HEK293 (cell line): ENCODE measurements around the gene TMEM123.

Source experiments
- CTCF ChIA-PET: fragments of 350-600 bp; formaldehyde crosslinking; extraction: SDS; loops from one replicate; lab custom pipeline; 2021; ENCODE audit warnings: antibody characterized with exemption; lab: Yijun Ruan, JAX
- POLR2A ChIA-PET: fragments of 300-600 bp; formaldehyde crosslinking; extraction: SDS; loops from one replicate; lab custom pipeline; 2020; ENCODE audit warnings: antibody characterized with exemption, inconsistent platforms; lab: Yijun Ruan, JAX
- H3K27ac ChIP-seq: fragments of 200-500 bp; sonication (Bioruptor generic); 2 replicates; pipeline ENCODE4 v1.5.1; 2014; ENCODE audit warnings: low read depth, low read length, control low read depth, inconsistent platforms; ENCODE audit errors: extremely low read depth
- H3K36me3 ChIP-seq, 2 experiments: fragments of 200-500 bp in 1 of 2; sonication (Bioruptor generic) in 1 of 2; 1 replicate in 1 of 2; 2 replicates in 1 of 2; pipeline ENCODE4 v1.5.1; 2014 to 2017; ENCODE audit warnings: inconsistent platforms in 2 of 2, low read length in 2 of 2; ENCODE audit not compliant: control insufficient read depth in 2 of 2, insufficient read depth in 1 of 2
- H3K4me1 ChIP-seq: fragments of 200-500 bp; sonication (Bioruptor generic); 2 replicates; pipeline ENCODE4 v1.5.1; 2014; ENCODE audit warnings: mild to moderate bottlenecking, low read length, inconsistent platforms; ENCODE audit not compliant: control insufficient read depth, insufficient read depth
- H3K4me3 ChIP-seq: 2 replicates; pipeline ENCODE4 v1.5.1; 2011; ENCODE audit warnings: low read depth, mild to moderate bottlenecking, control low read depth, low read length, moderate library complexity
- H3K9me3 ChIP-seq: fragments of 200-500 bp; sonication (Bioruptor generic); 2 replicates; pipeline ENCODE4 v1.5.1; 2014; ENCODE audit warnings: low read depth, low read length, inconsistent platforms; ENCODE audit not compliant: control insufficient read depth, insufficient read depth
- AEBP2 ChIP-seq: fragments of 450-650 bp; formaldehyde crosslinking; IDR thresholded peaks from 2 replicates; pipeline ENCODE4 v1.5.1; 2016; ENCODE audit warnings: missing biosample characterization, missing genetic modification characterization, borderline replicate concordance
- BCL11B ChIP-seq: fragments of 450-650 bp; formaldehyde crosslinking; IDR thresholded peaks from 2 replicates; pipeline ENCODE4 v1.5.1; 2016; ENCODE audit warnings: low read depth, missing biosample characterization, missing genetic modification characterization
- EGR2 ChIP-seq: fragments of 450-650 bp; formaldehyde crosslinking; IDR thresholded peaks from 2 replicates; pipeline ENCODE4 v1.5.1; 2016; ENCODE audit warnings: low read depth, missing biosample characterization, missing genetic modification characterization
- KLF1 ChIP-seq: fragments of 450-650 bp; formaldehyde crosslinking; IDR thresholded peaks from 2 replicates; pipeline ENCODE4 v1.5.1; 2016; ENCODE audit warnings: missing biosample characterization, missing genetic modification characterization
- PBX3 ChIP-seq: sonication (generic); formaldehyde crosslinking; IDR thresholded peaks from 2 replicates; pipeline ENCODE4 v1.8.1; 2022; ENCODE audit warnings: mild to moderate bottlenecking, moderate library complexity, missing genetic modification reagents
- PRDM6 ChIP-seq: fragments of 450-650 bp; formaldehyde crosslinking; IDR thresholded peaks from 2 replicates; pipeline ENCODE4 v1.5.1; 2017; ENCODE audit warnings: missing biosample characterization, missing genetic modification characterization
- YY1 ChIP-seq: fragments of 450-650 bp; formaldehyde crosslinking; IDR thresholded peaks from 2 replicates; pipeline ENCODE4 v1.5.1; 2018; ENCODE audit warnings: missing biosample characterization, missing genetic modification characterization
- ZBTB44 ChIP-seq: fragments of 450-650 bp; IDR thresholded peaks from 2 replicates; pipeline ENCODE4 v1.5.1; 2018; ENCODE audit warnings: missing biosample characterization, mild to moderate bottlenecking, missing genetic modification characterization
- ZFP41 ChIP-seq: fragments of 450-650 bp; formaldehyde crosslinking; IDR thresholded peaks from 2 replicates; pipeline ENCODE4 v1.5.1; 2016; ENCODE audit warnings: missing biosample characterization, missing genetic modification characterization, borderline replicate concordance
- ZNF10 ChIP-seq: fragments of 450-650 bp; formaldehyde crosslinking; IDR thresholded peaks from 2 replicates; pipeline ENCODE4 v1.5.1; 2017; ENCODE audit warnings: missing biosample characterization, missing genetic modification characterization
- ZNF175 ChIP-seq: fragments of 450-650 bp; formaldehyde crosslinking; IDR thresholded peaks from 2 replicates; pipeline ENCODE4 v1.5.1; 2016; ENCODE audit warnings: missing biosample characterization, missing genetic modification characterization
- ZNF221 ChIP-seq: fragments of 450-650 bp; formaldehyde crosslinking; IDR thresholded peaks from 2 replicates; pipeline ENCODE4 v1.5.1; 2017; ENCODE audit warnings: missing biosample characterization, missing genetic modification characterization, borderline replicate concordance
- ZNF23 ChIP-seq: fragments of 450-650 bp; formaldehyde crosslinking; IDR thresholded peaks from 2 replicates; pipeline ENCODE4 v1.5.1; 2016; ENCODE audit warnings: missing biosample characterization, missing genetic modification characterization, borderline replicate concordance
- ZNF248 ChIP-seq: fragments of 450-650 bp; formaldehyde crosslinking; IDR thresholded peaks from 2 replicates; pipeline ENCODE4 v1.5.1; 2017; ENCODE audit warnings: missing biosample characterization, missing genetic modification characterization
- ZNF302 ChIP-seq: fragments of 450-650 bp; formaldehyde crosslinking; IDR thresholded peaks from 2 replicates; pipeline ENCODE4 v1.5.1; 2016; ENCODE audit warnings: missing biosample characterization, missing genetic modification characterization, low read depth
- ZNF404 ChIP-seq: fragments of 450-650 bp; formaldehyde crosslinking; IDR thresholded peaks from 2 replicates; pipeline ENCODE4 v1.5.1; 2017; ENCODE audit warnings: missing biosample characterization, missing genetic modification characterization
- ZNF514 ChIP-seq: fragments of 450-650 bp; formaldehyde crosslinking; IDR thresholded peaks from 2 replicates; pipeline ENCODE4 v1.5.1; 2016; ENCODE audit warnings: missing biosample characterization, missing genetic modification characterization
- ZNF521 ChIP-seq: fragments of 450-650 bp; formaldehyde crosslinking; IDR thresholded peaks from 2 replicates; pipeline ENCODE4 v1.5.1; 2017; ENCODE audit warnings: missing biosample characterization, mild to moderate bottlenecking, missing genetic modification characterization
- ZNF580 ChIP-seq: fragments of 450-650 bp; formaldehyde crosslinking; IDR thresholded peaks from 2 replicates; pipeline ENCODE4 v1.5.1; 2016; ENCODE audit warnings: missing biosample characterization, missing genetic modification characterization
- ZNF621 ChIP-seq: fragments of 450-650 bp; formaldehyde crosslinking; IDR thresholded peaks from 2 replicates; pipeline ENCODE4 v1.5.1; 2017; ENCODE audit warnings: missing biosample characterization, missing genetic modification characterization
- ZNF624 ChIP-seq: fragments of 450-650 bp; formaldehyde crosslinking; IDR thresholded peaks from 2 replicates; pipeline ENCODE4 v1.5.1; 2017; ENCODE audit warnings: missing biosample characterization, missing genetic modification characterization
- ZNF704 ChIP-seq: fragments of 450-650 bp; formaldehyde crosslinking; IDR thresholded peaks from 2 replicates; pipeline ENCODE4 v1.5.1; 2016; ENCODE audit warnings: missing biosample characterization, missing genetic modification characterization
- ZNF768 ChIP-seq: fragments of 450-650 bp; formaldehyde crosslinking; IDR thresholded peaks from 2 replicates; pipeline ENCODE4 v1.5.1; 2018; ENCODE audit warnings: missing biosample characterization, mild to moderate bottlenecking, missing genetic modification characterization
- ZNF776 ChIP-seq: fragments of 450-650 bp; formaldehyde crosslinking; IDR thresholded peaks from 2 replicates; pipeline ENCODE4 v1.5.0; 2017; ENCODE audit warnings: missing biosample characterization, missing genetic modification characterization, borderline replicate concordance
- ZSCAN18 ChIP-seq: fragments of 450-650 bp; formaldehyde crosslinking; IDR thresholded peaks from 2 replicates; pipeline ENCODE4 v1.5.1; 2016; ENCODE audit warnings: missing biosample characterization, missing genetic modification characterization

The TMEM123 gene

GRCh38 chr11:102456381-102456780 is 3.8 kb upstream of the TMEM123 start:
- no peak for TF ChIP-seq ZNF768 (tag by site-specific recombination)
- no peak for TF ChIP-seq ZNF624 (tag by site-specific recombination)
- no peak for TF ChIP-seq KLF1 (tag by site-specific recombination)
- TF ChIP-seq BCL11B (tag by site-specific recombination) = no peak
- no peak for TF ChIP-seq ZNF10 (tag by site-specific recombination)
- TF ChIP-seq ZNF621 (tag by site-specific recombination) = no peak
- no peak for TF ChIP-seq ZNF580 (tag by site-specific recombination)
- no peak for TF ChIP-seq EGR2
- TF ChIP-seq ZSCAN18 (tag by site-specific recombination) = no peak
- TF ChIP-seq ZNF704 (tag by site-specific recombination) = no peak
- no peak for TF ChIP-seq ZNF521 (tag by site-specific recombination)
- no peak for TF ChIP-seq ZNF248
- no peak for TF ChIP-seq ZNF175 (tag by site-specific recombination)
- no peak for TF ChIP-seq ZNF404 (tag by site-specific recombination)
- TF ChIP-seq ZFP41 (tag by site-specific recombination) = no peak
- TF ChIP-seq YY1 = no peak
- TF ChIP-seq ZNF221 (tag by site-specific recombination) = no peak
- TF ChIP-seq ZBTB44 (tag by site-specific recombination) = no peak
- TF ChIP-seq, all 188 proteins: peak for 0
- Histone ChIP-seq H3K4me1 (no peaks in the 10 kb centered on the region; the same call in 1 of the 2 replicates), H3K9me3 (no peaks in the 10 kb centered on the region), H3K27ac (no peak overlapping the region), H3K36me3 (no peaks in the 10 kb centered on the region), H3K4me3 (no peak overlapping the region)
- ChIA-PET CTCF (interaction anchor here (1.0 kb wide), 2 partner anchors 65 to 69 kb away, joined by 3 read pairs; no protein-coding TSS in a partner anchor), POLR2A (no interaction called here)

- Histone ChIP-seq H3K9me3 (no peaks in the 10 kb centered on the region), H3K4me3 (no peak overlapping the region), H3K27ac (no peak overlapping the region), H3K36me3 (no peaks in the 10 kb centered on the region), H3K4me1 (peaks cover 2% of the 10 kb centered on the region; the same call in 1 of the 2 replicates)
- ChIA-PET POLR2A (no interaction called here), CTCF (no interaction called here)
- TF ChIP-seq ZNF302 (tag by site-specific recombination) (no peak), PBX3 (no peak), AEBP2 (tag by site-specific recombination) (no peak), ZNF23 (tag by site-specific recombination) (no peak), PRDM6 (tag by site-specific recombination) (no peak), ZNF776 (no peak), ZNF514 (tag by site-specific recombination) (no peak)
Measured at GRCh38 chr11:102453921-102454320, 1.4 kb upstream of the TMEM123 start.
